Measurements from ENCODE around the gene FBXO33.

DNA sequence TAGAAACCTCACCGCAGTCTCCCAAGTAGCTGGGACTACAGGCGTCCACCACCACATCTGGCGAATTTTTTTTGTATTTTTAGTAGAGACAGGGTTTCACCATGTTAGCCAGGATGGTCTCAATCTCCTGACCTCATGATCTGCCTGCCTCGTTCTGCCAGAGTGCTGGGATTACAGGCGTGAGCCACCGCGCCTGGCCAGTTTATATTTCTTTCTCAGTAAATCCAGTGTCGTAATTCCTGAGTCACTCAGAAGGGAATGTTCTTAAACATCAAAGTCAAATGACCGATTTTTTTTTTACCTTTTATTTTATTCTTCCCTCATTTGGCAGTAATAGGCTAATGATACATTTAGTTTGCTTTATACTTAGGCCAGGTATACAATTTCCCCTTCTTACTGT lies 80.5 kb downstream of the FBXO33 start:
- TF ChIP-seq, protein P1, sequence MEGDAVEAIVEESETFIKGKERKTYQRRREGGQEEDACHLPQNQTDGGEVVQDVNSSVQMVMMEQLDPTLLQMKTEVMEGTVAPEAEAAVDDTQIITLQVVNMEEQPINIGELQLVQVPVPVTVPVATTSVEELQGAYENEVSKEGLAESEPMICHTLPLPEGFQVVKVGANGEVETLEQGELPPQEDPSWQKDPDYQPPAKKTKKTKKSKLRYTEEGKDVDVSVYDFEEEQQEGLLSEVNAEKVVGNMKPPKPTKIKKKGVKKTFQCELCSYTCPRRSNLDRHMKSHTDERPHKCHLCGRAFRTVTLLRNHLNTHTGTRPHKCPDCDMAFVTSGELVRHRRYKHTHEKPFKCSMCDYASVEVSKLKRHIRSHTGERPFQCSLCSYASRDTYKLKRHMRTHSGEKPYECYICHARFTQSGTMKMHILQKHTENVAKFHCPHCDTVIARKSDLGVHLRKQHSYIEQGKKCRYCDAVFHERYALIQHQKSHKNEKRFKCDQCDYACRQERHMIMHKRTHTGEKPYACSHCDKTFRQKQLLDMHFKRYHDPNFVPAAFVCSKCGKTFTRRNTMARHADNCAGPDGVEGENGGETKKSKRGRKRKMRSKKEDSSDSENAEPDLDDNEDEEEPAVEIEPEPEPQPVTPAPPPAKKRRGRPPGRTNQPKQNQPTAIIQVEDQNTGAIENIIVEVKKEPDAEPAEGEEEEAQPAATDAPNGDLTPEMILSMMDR (IDR thresholded peaks at IDR 0.05) = no peak
- TF ChIP-seq POLR2AphosphoS5 (IDR thresholded peaks at IDR 0.05; ENCODE audit: low read depth, low read length) (no peak), TCF7L2 (IDR thresholded peaks at IDR 0.05; ENCODE audit: low read depth, low read length) (no peak)
- TF ChIP-seq, protein P2, sequence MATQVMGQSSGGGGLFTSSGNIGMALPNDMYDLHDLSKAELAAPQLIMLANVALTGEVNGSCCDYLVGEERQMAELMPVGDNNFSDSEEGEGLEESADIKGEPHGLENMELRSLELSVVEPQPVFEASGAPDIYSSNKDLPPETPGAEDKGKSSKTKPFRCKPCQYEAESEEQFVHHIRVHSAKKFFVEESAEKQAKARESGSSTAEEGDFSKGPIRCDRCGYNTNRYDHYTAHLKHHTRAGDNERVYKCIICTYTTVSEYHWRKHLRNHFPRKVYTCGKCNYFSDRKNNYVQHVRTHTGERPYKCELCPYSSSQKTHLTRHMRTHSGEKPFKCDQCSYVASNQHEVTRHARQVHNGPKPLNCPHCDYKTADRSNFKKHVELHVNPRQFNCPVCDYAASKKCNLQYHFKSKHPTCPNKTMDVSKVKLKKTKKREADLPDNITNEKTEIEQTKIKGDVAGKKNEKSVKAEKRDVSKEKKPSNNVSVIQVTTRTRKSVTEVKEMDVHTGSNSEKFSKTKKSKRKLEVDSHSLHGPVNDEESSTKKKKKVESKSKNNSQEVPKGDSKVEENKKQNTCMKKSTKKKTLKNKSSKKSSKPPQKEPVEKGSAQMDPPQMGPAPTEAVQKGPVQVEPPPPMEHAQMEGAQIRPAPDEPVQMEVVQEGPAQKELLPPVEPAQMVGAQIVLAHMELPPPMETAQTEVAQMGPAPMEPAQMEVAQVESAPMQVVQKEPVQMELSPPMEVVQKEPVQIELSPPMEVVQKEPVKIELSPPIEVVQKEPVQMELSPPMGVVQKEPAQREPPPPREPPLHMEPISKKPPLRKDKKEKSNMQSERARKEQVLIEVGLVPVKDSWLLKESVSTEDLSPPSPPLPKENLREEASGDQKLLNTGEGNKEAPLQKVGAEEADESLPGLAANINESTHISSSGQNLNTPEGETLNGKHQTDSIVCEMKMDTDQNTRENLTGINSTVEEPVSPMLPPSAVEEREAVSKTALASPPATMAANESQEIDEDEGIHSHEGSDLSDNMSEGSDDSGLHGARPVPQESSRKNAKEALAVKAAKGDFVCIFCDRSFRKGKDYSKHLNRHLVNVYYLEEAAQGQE (IDR thresholded peaks at IDR 0.05; ENCODE audit: insufficient read depth in 1 of 2, low read depth in 2 of 2, low read length in 1 of 2) = no peak
